D341Med (cell line): ENCODE measurements around the gene ZSCAN5B.

ENCODE experiments used
- DNase-seq: peaks from one replicate; pipeline ENCODE4 v3.0.0; 2012; ENCODE audit warnings: low spot score

ZSCAN5B gene

DNA sequence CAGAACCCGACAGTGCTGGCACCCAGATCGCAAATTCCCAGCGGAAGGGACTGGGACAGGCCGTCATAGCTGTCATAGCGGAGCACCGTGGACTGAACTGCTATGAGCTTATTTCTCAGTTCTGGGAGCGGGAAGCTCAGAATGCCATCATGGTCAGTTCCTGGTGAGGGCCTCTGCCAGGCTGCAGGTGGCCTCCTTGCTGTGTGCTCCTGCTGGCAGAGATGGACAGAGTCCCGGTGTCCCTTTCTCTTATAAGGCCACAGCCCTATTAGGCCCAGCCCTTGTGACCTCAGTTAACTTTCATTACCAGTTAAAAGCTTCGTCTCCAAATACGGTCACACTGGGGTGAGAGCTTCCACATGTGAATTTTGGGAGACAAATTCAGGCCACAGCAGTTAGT is 51.9 kb downstream of the ZSCAN5B start:
- DNase-seq: no peak

DNA sequence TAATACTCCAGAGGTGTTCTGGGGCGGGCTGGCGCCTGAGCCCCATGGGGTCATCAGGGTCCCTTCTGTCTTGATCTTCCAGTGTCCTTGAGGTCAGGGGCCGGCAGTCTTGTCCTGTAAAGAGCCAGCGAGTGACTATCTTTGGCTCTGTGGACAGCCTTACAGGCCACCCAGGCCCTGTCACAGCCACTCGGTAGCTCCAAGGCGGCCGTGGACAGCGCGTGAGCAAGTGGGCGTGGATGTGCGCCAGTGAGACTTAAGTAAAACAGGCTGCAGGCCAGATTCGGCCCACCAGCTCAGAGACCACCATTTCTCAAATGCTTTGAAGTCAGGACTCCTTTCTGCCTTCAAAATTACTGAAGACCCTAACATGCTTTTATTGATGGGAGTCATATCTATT is 52.8 kb downstream of the ZSCAN5B start:
- no peak for DNase-seq

DNA sequence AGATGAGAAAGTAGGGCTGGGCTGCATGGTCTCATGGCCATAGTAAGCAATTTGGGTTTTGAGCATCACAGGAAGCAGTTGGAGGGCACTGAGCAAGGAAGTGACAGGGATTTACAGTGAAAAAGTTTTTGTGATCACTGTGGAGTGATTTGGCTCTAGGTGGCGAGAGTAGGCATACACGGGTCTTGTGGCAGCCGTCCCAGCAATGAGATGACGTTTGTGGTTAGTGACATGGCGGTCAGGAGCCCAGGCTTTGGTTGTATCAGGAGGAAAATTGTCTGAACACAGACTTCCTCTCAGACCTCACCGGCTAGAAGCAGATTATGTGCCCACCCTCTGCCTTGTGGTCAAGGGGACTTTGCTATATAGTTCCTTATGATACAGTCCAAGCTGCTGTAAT is 53.2 kb downstream of the ZSCAN5B start:
- DNase-seq: no peak

DNA sequence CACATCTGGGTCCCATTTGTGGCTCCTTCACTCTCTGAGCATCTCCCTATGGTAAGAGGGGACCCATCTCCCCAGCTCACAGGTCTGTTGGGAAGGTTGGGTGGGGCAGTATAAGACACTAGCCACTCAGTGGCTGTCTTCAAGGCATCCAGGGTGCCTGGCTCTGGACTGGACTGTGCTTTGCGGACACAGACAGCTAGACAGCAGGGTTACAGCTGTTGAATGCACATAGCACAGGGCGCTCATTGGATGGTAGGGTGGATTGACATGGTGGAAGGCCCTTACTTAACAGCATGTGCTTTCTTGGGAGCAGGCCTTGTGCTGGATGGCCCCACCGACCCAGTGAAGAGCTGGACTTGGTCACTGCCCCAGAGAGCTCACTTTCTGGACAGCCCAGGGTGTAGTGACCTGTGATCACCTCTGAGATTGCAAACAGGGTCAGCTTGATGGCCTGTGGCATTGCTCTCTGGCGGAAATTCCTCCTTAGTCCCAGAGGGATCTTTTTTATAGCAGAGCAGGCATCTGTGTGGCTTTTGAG is 54.6 kb downstream of the ZSCAN5B start:
- no peak for DNase-seq

DNA sequence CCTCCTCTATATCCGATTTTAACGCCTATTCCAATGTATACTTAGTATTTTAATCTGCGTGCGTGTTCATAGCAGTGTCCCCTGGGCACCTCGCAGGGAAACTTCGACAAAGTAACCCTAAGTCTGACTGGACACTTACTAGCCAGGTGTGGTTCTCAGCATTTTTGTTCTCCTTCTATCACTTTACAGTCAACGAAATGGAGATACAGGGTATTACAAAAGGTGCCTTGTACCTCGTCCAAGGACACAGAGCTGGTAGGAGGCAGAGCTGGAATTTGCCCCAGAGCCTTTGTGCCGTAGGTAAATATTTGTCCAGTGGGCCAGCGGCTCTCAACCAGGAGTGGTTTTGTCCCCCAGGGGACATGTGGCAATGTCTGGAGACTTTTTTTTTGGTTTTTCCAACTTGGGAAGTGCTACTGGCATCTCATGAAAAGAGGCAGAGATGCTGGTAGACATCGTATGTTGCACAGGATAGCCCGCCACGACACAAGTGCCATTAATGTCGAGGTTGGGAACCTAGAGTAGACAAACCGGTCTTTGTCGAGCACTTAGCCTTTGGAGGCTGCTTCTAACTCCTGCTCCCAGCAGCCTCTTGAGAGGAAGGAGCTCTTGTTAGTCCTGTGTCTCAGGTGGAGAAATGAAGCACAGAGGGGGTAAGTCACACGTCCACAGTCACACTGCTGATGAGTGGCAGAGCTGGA is 55.3 kb downstream of the ZSCAN5B start:
- no peak for DNase-seq

DNA sequence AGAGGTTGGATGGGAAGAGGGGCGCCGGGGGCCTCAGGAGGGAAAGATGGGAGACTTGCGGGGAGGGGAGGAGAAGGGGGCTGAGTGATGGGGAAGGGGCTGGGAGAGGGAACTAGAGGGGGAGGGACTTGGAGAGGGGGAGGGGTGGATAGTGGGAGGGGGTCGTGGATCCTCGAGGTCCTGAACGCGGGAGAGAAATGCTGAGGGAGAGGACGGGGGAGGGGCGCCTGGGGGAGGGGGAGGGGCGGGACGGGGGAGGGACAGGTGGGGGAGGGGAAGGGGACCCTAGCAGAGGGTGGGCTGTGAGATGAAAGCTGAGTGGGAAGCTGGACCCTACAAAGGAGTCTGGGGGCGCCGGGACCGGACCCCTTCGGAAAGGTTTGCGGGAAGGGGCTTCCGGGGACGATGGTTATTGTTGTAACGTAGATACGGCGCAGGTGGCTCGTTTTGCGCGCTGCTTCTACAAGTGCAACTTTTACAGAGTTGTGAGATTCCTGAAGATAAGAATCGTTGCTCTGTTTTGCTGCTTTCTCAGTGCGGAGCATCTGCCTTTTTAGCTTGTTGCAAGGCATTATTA is 56.1 kb downstream of the ZSCAN5B start:
- DNase-seq: no peak

DNA sequence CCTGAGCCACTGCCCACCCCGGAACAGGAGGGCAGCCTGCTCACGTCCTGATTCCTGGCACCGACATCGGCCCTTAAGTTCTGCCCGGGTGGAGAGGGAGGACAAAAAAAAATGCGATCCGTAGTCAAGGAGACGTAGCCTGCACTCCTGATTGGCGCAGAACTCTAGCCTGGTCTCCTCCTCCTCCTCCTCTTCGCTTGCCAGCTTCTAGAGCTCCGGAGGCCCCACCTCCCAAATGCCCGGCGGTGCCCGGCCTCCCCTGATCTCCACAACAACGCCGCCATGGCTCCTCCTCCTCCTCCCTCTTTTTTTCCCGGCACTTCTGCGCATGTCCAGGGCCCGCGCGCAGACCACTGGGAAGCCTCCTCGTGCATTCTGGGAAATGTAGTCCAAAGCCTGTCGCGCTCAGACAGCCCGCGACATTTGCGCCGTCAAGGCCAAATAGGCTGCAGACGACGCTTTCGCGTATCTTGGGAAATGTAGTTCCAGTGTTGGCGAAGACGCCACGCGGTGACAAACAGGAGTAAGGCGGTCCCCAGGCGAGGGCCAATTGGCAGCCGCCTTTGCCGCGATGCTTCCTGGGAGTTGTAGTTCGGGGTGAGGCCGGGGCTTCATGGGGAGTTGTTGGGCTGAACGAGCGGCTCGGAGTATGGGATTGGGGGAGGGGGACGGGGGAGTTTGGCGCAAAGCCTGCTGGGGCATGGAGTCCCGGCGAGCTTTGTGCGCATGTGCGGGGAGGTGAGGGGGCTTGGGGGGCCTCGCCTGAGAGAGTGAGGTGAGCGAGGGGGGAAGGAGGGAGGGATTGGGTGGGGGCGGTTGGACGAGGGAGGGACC is 56.8 kb downstream of the ZSCAN5B start, which contains the start of gene ZNF444:
ZNF444 (plus strand) TSS at position 705 of the 834 bp plus-strand sequence. CDS start 5,625 bp downstream, outside the sequence.
- DNase-seq: peak; percentile 96

DNA sequence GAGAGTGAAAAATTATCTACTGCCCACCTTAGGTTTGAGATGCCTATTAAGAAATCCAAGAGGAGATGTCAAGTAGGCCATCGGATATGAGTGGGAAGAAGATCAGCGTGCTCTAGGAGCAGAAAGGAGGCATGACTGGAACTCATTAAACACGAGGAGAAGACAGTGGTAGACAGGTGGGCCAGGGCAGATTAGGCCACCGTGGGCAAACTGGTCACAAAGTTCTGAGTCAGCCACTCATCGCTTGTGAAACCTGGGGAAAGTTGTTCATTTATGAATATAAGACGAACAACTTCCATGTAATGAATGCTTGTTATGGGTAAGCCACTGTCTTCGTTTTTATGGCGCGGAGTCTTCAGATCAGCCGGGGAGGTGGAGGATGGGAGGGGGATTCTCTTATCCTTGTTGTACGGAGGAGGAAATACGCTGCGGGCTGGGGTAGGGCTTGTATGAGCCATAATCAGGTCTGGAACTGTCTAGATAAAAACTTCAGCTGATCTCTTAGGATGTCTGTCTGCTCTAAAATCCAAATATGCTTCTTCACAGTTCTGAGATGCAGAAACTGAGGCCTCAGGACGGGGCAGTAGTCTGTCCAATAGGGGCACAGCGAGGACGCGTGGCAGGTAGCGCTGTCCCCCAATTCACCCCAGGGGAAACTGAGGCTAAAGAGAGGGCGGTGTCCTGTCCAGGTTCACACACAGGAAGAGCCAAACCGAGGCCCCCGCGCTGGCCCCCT is 57.6 kb downstream of the ZSCAN5B start:
- no peak for DNase-seq
